ENCODE measurements around the gene ZNF816.

- TF ChIP-seq CTCF (conservative IDR thresholded peaks at IDR 0.05) (no peak), ZFX (IDR thresholded peaks at IDR 0.05) (peak; percentile 7; the same call in 1 of the 2 replicates)
These were observed 39.6 kb downstream of the ZNF816 start, which contains the start of gene ZNF888 for GRCh38 chr19:52922841-52923777.
